Measurements from ENCODE around the gene B4GALT1. TPM values are rescaled to one million over a fixed set of nuclear protein-coding genes. Genes with fewer than 3 reads are reported as not detected.

The B4GALT1 gene, protein sequence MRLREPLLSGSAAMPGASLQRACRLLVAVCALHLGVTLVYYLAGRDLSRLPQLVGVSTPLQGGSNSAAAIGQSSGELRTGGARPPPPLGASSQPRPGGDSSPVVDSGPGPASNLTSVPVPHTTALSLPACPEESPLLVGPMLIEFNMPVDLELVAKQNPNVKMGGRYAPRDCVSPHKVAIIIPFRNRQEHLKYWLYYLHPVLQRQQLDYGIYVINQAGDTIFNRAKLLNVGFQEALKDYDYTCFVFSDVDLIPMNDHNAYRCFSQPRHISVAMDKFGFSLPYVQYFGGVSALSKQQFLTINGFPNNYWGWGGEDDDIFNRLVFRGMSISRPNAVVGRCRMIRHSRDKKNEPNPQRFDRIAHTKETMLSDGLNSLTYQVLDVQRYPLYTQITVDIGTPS
- total RNA-seq (2021; fragmentation: NEBNext Ultra II Directional; extraction: Animal tissue kit (Norgen Biotek cat#: 25700)): 100 to 1,000 TPM in 4 of 6 experiments, 10 to 100 TPM in 2; 87.2 to 116 (median 106) TPM
- long read RNA-seq, full-length matches to known transcripts: 28 of 72 reads
- long read RNA-seq, partial matches to known transcripts: 42 of 72 reads
- long read RNA-seq, other reads (novel, unspliced or antisense): 2 of 72 reads

DNA sequence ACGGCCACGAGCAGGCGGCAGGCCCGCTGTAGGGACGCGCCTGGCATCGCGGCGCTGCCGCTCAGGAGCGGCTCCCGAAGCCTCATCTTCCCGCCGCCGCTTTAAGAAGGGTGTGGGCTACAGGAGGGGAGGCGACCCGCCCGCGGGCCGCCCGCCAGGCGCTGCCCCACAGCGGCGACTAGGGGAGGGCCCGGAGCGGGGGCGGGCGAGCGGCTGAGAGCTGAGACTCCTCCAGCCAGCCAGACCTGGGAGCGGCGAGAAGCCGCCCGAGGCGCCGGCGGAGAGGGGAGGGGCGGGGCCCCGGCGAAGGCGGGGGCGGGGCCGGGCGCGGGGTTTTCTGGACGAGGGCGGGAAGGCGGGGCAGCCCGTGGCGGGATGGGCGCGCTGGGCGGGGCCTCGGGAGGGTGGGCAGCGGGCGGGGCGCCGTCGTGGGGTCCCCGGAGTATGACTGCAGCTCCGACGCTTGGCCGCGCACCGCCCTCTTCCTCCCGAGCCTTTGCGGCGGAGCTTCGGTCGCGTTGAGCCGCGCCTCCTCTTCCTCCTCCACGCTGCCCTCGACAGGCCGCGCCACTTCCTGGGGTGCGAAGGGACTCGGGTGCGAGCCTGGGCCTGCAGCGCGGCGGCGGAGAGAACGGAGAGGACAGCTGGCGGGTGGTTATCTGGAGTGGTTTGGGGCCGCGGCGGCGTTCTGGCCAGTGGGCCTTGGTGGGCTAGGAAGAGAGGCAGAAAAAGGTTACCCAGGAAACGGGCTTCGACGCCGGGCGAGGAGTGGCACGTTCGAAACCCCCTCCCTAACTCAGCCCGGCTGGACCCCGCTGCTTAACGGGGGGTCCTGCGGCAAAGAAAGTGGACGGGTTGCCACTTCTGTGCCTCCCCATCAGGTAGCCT, at the start of gene B4GALT1:
Gene B4GALT1, minus strand, starts transcription at position 253 of the 888 bp plus-strand sequence. Its CDS starts 167 bp downstream, at position 86.
- peak within 1 kb of the TSS; percentile 90 for H3K27ac Mint-ChIP-seq
- peak; percentile 54; the same call in 1 of the 2 replicates for TF ChIP-seq CTCF (IDR thresholded peaks at IDR 0.05)
- no peaks in the 10 kb centered on the region for H3K9me3 Mint-ChIP-seq
- H3K27me3 Mint-ChIP-seq (ENCODE audit: insufficient read depth): peaks cover 2% of the 10 kb centered on the region
- H3K4me1 Mint-ChIP-seq (ENCODE audit: low read depth): peaks cover 58% of the 10 kb centered on the region
- peak within 1 kb of the TSS; percentile 96 for H3K4me3 Mint-ChIP-seq
- peaks cover 5% of the 10 kb centered on the region for H3K36me3 Mint-ChIP-seq (ENCODE audit: low read depth)
- DNase-seq: peak; percentile 90

- 0 out of 2 replicates have a peak, but pooled peaks have one; percentile 8 for TF ChIP-seq CTCF (IDR thresholded peaks at IDR 0.05)
- DNase-seq: peak; percentile 28
- Mint-ChIP-seq H3K27me3 (ENCODE audit: insufficient read depth) (peaks cover 23% of the 10 kb centered on the region), H3K4me3 (no peak overlapping the region; the same call in 1 of the 2 replicates), H3K4me1 (ENCODE audit: low read depth) (peaks cover 10% of the 10 kb centered on the region), H3K36me3 (ENCODE audit: low read depth) (no peaks in the 10 kb centered on the region), H3K27ac (no peak overlapping the region), H3K9me3 (no peaks in the 10 kb centered on the region)
These were observed 44.7 kb upstream of the B4GALT1 start for GRCh38 chr9:33211695-33212393.

DNA sequence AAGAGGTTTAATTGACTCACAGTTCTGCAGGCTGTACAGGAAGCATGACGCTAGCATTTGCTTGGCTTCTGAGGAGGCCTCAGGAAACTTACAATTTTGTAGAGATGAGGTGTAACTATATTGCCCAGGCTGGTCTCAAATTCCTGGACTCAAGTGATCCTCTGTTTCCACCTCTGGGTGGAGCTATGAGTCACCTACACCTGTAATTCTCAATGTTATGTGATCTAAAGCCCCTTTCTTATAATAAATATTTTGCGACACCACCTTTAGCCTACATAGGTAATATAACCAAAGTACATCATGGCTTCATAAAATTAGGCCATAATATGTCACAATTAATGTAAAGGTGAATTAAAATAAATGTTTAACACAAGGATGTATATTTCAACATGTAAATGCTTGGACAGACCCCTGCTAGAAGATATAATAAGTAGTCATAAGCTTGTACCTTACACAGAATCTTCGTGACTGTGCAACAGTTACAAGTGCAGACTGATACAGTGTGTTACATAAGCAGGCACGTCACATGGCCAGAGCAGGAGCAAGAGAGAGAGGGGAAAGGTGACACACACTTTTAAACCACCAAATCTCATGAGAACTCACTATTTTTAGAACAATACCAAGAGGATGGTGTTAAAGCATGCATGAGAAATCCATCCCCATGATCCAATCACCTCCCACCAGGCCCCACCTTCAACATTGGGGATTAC, 43.0 kb upstream of the B4GALT1 start:
- H3K36me3 Mint-ChIP-seq (ENCODE audit: low read depth): no peaks in the 10 kb centered on the region
- H3K27me3 Mint-ChIP-seq (ENCODE audit: insufficient read depth): peaks cover 22% of the 10 kb centered on the region
- peaks cover 10% of the 10 kb centered on the region for H3K4me1 Mint-ChIP-seq (ENCODE audit: low read depth)
- H3K9me3 Mint-ChIP-seq: no peaks in the 10 kb centered on the region
- TF ChIP-seq CTCF (IDR thresholded peaks at IDR 0.05): no peak
- no peak overlapping the region for H3K4me3 Mint-ChIP-seq
- DNase-seq: no peak
- H3K27ac Mint-ChIP-seq: no peak overlapping the region

GRCh38 chr9:33209394-33209793, 42.3 kb upstream of the B4GALT1 start:
- H3K27me3 Mint-ChIP-seq (ENCODE audit: insufficient read depth): peaks cover 20% of the 10 kb centered on the region
- H3K27ac Mint-ChIP-seq: no peak overlapping the region

More at GRCh38 chr9:33209394-33209793, 42.3 kb upstream of the B4GALT1 start:
- no peak for DNase-seq
- H3K4me1 Mint-ChIP-seq (ENCODE audit: low read depth): peaks cover 10% of the 10 kb centered on the region
- H3K4me3 Mint-ChIP-seq: no peak overlapping the region
- no peaks in the 10 kb centered on the region for H3K36me3 Mint-ChIP-seq (ENCODE audit: low read depth)
- TF ChIP-seq CTCF (IDR thresholded peaks at IDR 0.05): no peak
- no peaks in the 10 kb centered on the region for H3K9me3 Mint-ChIP-seq
